Uterus (tissue), 4 donors: ENCODE results near the gene VCAM1. TPM values are rescaled to one million over a fixed set of nuclear protein-coding genes. Genes with fewer than 3 reads are reported as not detected.

Experiments used
- DNase-seq, 2 donors: peaks; one replicate each; pipeline ENCODE4 v3.0.0-alpha.2; 2019 to 2020
- H3K27ac ChIP-seq, 2 donors: fragments of 200-600 bp; sonication (generic); 1 replicate in 1 of 2; 2 replicates in 1 of 2; pipeline ENCODE4 v1.5.1; 2016 to 2018
- H3K27me3 ChIP-seq, 2 donors: fragments of 200-600 bp; sonication (generic); one replicate each; pipeline ENCODE4 v1.5.1; 2018 to 2019; ENCODE audit warnings: control low read depth in 1 of 2
- H3K36me3 ChIP-seq, 2 donors: fragments of 200-600 bp; sonication (generic); one replicate each; pipeline ENCODE4 v1.5.1; 2019; ENCODE audit warnings: control low read depth in 1 of 2
- H3K4me1 ChIP-seq, 2 donors: fragments of 200-600 bp; sonication (generic); one replicate each; pipeline ENCODE4 v1.5.1; 2018 to 2019; ENCODE audit warnings: control low read depth in 1 of 2
- H3K4me3 ChIP-seq, 2 donors: fragments of 200-600 bp; sonication (generic); 1 replicate in 1 of 2; 2 replicates in 1 of 2; pipeline ENCODE4 v1.5.1; 2018 to 2019; ENCODE audit warnings: mild to moderate bottlenecking in 1 of 2
- H3K9me3 ChIP-seq, 2 donors: fragments of 200-600 bp; sonication (generic); one replicate each; pipeline ENCODE4 v1.5.1; 2019; ENCODE audit warnings: control low read depth in 1 of 2
- POLR2A ChIP-seq, 2 donors: fragments of 450-650 bp; IDR thresholded peaks; one replicate each; pipeline ENCODE4 v1.6.1; 2016; ENCODE audit warnings: antibody characterized with exemption in 2 of 2, mild to moderate bottlenecking in 1 of 2, moderate library complexity in 1 of 2
- intact Hi-C: fragments of 100-400 bp; cut with DNase I; formaldehyde crosslinking; loops from one replicate; pipeline ENCODE4 v1.15.1; 2023; ENCODE audit warnings: low total_unique reads
- total RNA-seq, 4 donors: library from RNA; depleted of rRNA in 3 of 4; stranded (reverse); fragments of >200 nt in 3 of 4; gene quantifications; one replicate each; pipeline versions ENCODE4 v1.1.0 to v1.2.4, GENCODE V29; 2014 to 2023
- TF ChIP-seq, protein P1 (sequence below), 4 experiments: fragments of 200-600 bp in 2 of 4; fragments of 450-650 bp in 2 of 4; sonication (generic) in 2 of 4; IDR thresholded peaks; one replicate each; pipeline ENCODE4 v1.5.1; 2016 to 2019; ENCODE audit warnings: antibody characterized with exemption in 4 of 4, mild to moderate bottlenecking in 2 of 4, moderate library complexity in 1 of 4
- donor health status: DM: yes; HTN: yes; CAD: no.

Gene VCAM1
- total RNA-seq, 4 donors from 2014 or later: 4.4 to 46.8 (median 9.7) TPM

- H3K27me3 ChIP-seq: no peaks in the 10 kb centered on the region
- no peak overlapping the region for H3K27ac ChIP-seq
- no peaks in the 10 kb centered on the region for H3K36me3 ChIP-seq
- DNase-seq: no peak
- no peak for TF ChIP-seq POLR2A (IDR thresholded peaks at IDR 0.05)
- TF ChIP-seq, protein P1, sequence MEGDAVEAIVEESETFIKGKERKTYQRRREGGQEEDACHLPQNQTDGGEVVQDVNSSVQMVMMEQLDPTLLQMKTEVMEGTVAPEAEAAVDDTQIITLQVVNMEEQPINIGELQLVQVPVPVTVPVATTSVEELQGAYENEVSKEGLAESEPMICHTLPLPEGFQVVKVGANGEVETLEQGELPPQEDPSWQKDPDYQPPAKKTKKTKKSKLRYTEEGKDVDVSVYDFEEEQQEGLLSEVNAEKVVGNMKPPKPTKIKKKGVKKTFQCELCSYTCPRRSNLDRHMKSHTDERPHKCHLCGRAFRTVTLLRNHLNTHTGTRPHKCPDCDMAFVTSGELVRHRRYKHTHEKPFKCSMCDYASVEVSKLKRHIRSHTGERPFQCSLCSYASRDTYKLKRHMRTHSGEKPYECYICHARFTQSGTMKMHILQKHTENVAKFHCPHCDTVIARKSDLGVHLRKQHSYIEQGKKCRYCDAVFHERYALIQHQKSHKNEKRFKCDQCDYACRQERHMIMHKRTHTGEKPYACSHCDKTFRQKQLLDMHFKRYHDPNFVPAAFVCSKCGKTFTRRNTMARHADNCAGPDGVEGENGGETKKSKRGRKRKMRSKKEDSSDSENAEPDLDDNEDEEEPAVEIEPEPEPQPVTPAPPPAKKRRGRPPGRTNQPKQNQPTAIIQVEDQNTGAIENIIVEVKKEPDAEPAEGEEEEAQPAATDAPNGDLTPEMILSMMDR (IDR thresholded peaks at IDR 0.05): no peak
- H3K4me3 ChIP-seq: no peak overlapping the region
- intact Hi-C loops: no loop called here
- peaks cover 0 to 2% of the 10 kb centered on the region in 2 donors for H3K4me1 ChIP-seq
- H3K9me3 ChIP-seq: no peaks in the 10 kb centered on the region
These were observed 4.9 kb upstream of the VCAM1 start for GRCh38 chr1:100714599-100714998.

DNA sequence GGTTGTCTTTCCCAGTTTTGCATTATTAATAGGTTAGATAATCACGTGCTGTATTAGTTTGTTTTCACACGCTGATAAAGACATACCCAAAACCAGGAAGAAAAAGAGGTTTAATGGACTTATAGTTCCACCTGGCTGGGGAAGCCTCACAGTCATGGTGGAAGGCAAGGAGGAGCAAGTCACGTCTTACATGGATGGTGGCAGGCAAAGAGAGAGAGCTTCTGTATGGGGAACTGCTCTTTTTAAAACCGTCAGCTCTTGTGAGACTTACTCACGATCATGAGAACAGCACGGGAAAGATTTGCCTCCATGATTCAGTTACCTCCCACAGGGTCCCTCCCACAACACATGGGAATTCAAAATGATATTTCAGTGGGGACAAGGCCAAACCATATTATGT, 2.3 kb upstream of the VCAM1 start:
- intact Hi-C loops: no loop called here

DNA sequence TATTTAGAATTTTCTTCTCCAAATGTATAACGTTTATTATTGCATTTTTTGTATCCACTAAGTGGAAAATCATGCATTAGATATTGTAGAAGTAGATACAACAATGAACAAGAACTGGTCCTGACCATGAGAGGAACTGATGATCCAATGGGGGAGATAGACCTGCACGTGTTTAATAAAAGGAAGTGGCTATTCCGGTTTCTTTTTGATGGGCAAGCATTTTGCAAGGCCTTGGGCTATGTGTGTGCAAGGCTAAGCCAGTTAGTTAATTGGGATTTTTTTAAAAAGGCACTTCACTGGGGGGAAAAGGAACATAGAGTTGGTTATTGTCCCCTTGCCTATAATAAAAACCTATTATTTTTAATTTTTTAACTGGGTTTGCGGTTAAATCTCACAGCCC, 961 bp upstream of the VCAM1 start:
- peaks cover 0 to 2% of the 10 kb centered on the region in 2 donors for H3K4me1 ChIP-seq
- H3K27ac ChIP-seq: no peak overlapping the region
- TF ChIP-seq, protein P1 (IDR thresholded peaks at IDR 0.05): no peak
- no peak for TF ChIP-seq POLR2A (IDR thresholded peaks at IDR 0.05)
- H3K27me3 ChIP-seq: no peaks in the 10 kb centered on the region
- no peak for DNase-seq
- H3K36me3 ChIP-seq: no peaks in the 10 kb centered on the region
- intact Hi-C loops: no loop called here
- H3K9me3 ChIP-seq: no peaks in the 10 kb centered on the region
- H3K4me3 ChIP-seq: no peak overlapping the region

More for the DNA sequence above, 2.3 kb upstream of the VCAM1 start:
- no peaks in the 10 kb centered on the region for H3K9me3 ChIP-seq
- TF ChIP-seq POLR2A (IDR thresholded peaks at IDR 0.05): no peak
- TF ChIP-seq, protein P1 (IDR thresholded peaks at IDR 0.05): no peak
- no peak overlapping the region for H3K4me3 ChIP-seq
- H3K27ac ChIP-seq: no peak overlapping the region
- no peaks in the 10 kb centered on the region for H3K27me3 ChIP-seq
- H3K4me1 ChIP-seq: peaks cover 0 to 2% of the 10 kb centered on the region in 2 donors
- no peaks in the 10 kb centered on the region for H3K36me3 ChIP-seq
- DNase-seq: no peak

DNA sequence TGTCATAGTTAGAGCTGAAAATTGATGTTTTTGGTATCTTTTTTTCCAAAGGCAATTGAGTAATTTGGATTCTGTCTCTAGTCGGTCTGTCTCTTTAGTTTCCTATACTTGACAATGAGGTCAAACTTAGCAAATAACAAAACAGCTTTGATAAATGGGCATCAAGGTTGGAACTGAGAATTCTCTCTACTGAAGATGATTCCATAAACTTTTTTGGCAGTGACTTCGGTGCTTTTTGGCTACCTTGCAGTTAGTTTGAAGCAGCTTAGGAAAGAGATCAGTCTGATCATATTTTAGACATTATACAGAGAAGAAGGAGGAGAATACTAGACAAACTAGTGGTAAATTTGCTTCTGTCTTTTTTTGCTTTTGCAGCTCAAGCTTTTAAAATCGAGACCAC, 559 bp downstream of the VCAM1 start:
- Histone ChIP-seq H3K36me3 (no peaks in the 10 kb centered on the region), H3K9me3 (no peaks in the 10 kb centered on the region), H3K4me3 (peak overlapping the region in 1 of 2 donors; percentile 10), H3K27ac (peak overlapping the region; percentile 55 to 68), H3K27me3 (no peaks in the 10 kb centered on the region), H3K4me1 (peaks cover 0 to 2% of the 10 kb centered on the region in 2 donors)
- TF ChIP-seq POLR2A (IDR thresholded peaks at IDR 0.05): no peak
- TF ChIP-seq, protein P1 (IDR thresholded peaks at IDR 0.05): no peak
- intact Hi-C loops: no loop called here
- no peak for DNase-seq

DNA sequence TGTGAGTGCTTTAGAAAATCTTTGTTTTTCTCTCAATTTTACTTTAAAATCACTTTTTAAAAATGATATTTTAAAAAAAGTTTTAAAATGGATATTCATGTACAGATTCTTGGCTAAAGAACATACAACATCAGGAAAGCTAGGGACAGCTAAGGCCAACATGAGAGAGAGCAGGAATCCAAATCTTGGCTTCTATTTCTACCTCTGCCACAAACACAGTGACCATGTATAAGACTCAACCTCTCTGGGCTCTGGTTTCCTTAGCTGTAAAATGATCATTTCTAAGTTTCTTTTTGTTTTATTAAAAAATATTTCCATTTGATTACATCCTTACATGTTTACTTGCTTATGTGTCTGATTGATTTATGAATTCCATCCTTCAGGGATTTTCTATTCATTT, 1.2 kb downstream of the VCAM1 start:
- DNase-seq: no peak
- no peak for TF ChIP-seq POLR2A (IDR thresholded peaks at IDR 0.05)
- TF ChIP-seq, protein P1 (IDR thresholded peaks at IDR 0.05): no peak
- Histone ChIP-seq H3K27me3 (no peaks in the 10 kb centered on the region), H3K36me3 (no peaks in the 10 kb centered on the region), H3K4me3 (peak overlapping the region in 1 of 2 donors; percentile 10), H3K4me1 (peaks cover 0 to 2% of the 10 kb centered on the region in 2 donors), H3K9me3 (no peaks in the 10 kb centered on the region), H3K27ac (peak overlapping the region; percentile 22 to 68)
- intact Hi-C loops: no loop called here
